AG08396 (cell line): ENCODE measurements around the gene TSPAN4.

ENCODE experiments used
- DNase-seq: peaks from one replicate; pipeline ENCODE4 v3.0.0; 2012; ENCODE audit warnings: low spot score, mixed read lengths

TSPAN4 gene

DNA sequence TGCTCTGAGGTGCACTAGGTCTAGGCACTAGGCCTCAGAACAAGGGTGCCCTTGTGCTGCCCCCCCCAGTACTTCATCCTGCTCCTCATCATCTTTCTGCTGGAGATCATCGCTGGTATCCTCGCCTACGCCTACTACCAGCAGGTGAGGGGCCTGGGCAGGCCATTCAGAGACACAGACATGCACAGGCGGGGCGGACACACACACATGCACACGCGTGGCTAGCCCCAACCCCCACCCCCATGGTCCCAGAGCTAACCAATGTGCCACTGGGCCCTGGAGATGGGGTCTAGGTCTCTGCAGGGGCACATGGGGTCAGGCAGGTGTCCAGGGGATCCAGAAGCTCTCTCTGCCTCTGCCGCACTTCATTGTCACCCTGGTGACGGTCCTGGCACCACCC lies 6.0 kb upstream of the TSPAN4 start:
- DNase-seq, result no peak

GRCh38 chr11:837189-837989 lies 5.3 kb upstream of the TSPAN4 start:
- no peak for DNase-seq

DNA sequence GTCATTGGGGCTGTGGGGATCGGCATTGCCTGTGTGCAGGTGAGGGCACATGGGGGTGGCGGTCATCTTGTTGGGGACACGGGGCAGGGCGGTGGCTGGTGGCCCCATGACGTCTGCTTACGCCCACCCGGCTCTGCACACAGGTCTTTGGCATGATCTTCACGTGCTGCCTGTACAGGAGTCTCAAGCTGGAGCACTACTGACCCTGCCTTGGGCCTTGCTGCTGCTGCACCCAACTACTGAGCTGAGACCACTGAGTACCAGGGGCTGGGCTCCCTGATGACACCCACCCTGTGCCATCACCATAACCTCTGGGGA lies 4.7 kb upstream of the TSPAN4 start:
- no peak for DNase-seq

DNA sequence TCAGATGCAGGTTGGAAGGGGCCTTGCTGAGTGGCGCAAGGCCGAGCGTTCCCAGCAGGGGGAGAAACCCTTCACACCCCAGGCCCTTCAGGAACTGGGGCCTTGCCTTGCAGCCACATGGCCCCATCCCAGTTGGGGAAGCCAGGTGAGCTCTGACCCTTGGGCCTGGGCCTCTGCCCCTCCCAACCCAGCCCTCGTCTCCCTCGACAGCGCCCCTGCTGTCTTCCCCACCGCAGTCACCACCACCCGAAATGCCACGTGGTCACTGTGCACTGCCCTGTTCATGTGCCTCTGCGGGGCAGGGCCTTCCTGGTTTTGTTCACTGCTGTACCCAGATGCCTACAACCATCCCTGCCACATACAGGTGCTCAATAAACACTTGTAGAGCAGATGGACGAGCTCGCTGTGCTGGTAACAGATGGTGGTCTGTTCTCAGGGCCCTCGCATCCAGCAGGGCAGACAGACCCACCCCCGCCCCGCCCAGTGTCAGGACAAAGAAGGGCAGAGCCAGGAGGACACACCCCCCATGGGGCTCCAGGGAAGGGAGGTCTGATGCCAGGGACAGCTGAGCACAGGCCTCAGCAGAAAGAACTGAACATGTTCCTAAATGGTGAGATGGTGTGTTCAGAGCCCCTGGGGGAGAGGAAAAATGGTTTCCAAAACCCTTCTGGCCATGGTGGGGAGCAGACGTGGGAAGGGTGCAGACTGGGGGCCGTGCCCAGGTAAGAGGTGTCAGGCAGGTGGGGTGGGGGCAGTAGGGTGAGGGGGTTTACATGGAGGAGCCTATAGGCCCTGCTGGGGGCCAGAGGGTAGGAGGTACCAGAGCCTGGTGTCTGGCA lies 4.0 kb upstream of the TSPAN4 start:
- DNase-seq, result no peak

DNA sequence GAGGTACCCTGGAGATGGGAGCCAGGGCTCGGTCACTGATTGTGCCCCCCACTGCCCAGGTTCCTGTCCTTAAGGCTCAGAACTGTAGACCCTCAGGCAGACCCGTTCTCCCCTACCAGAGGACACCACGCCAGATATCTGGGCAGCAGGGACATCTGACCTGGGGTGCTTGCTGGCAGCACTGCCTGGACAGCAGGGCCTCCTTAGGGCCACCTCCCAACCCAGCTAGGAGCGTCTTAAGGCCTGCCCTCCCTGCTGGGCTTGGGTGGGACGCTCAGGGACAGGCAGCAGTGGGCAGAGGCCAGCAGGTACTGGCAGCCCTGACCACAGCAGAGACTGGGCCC lies 3.4 kb upstream of the TSPAN4 start:
- DNase-seq, result no peak

GRCh38 chr11:839875-840617 lies 2.6 kb upstream of the TSPAN4 start:
- no peak for DNase-seq

- DNase-seq, result no peak
Observed at GRCh38 chr11:841981-842369, 677 bp upstream of the TSPAN4 start.

DNA sequence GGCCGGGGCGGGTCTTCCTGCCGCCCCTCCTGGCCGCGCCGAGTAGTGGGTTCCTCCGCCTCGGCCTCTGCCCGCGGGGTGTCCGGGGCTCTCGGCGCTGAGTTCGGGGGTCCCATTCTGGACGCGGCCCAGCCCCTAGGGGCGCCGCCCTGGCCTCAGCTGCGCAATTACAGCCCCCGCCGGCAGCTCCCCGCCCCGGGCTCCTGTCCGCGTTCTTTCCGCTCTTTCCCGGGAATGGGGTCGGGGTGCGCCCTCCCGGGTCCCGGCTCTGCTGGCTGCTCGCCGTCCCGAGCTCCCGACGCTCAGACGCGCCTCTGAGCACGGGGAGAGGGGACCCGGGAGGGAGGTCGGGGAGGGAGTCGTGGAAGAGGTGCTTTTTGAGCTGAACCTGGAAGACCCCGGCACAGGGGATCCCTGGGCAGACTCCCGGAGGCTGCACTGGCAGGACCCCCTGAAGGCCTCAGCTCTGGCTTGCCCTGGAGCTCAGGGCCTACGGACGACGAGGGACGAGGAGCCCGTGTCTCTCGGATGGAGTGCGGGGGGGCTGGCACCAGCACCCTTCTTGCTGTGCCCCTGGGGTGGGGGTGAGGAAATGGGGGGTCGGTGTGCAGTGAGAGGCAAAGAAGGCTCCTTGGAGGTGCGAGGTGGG lies 558 bp downstream of the TSPAN4 start:
- DNase-seq, result no peak

DNA sequence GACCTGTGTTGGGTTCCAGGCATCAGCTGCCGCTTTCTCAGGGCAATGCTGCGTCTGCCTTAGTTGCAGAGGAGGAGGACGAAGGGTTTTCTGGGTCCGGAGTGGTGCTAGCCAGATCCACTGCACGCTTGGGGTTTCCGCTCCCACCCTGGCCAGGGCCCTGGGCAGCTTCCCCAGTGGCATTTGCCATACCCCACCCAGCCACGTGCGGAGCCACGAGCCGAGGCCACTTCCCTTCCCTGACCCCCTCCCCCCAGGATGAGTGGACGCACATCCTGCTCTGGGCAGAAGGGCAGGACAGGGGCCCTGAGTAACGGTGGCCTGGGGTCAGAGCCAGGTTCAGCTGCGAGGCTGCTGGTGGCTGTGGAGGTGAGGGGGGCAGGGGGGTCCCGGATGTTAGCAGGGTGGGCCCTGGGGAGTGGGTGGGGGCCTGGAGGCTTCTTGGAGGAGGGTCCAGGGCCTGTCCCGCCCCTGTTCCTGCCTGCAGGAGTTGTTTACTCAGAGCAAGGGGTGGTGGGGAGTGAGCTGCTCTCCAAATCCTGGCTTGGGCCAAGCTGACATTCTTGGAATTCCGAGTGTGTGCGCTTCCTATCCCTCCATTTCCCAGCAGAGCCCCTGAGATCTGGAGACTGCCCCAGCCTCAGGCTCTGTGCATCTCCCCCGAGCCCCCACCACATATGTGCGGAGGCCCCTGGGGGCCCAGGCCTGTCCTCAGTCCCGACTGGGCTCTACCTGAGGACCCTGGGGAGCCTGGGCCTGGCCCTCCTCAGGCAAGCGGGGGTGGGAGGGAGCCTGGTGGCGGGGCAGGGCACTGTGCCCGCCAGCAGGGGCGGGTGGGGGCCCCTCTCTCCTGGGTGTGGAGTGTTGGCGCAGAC lies 1.4 kb downstream of the TSPAN4 start:
- DNase-seq, result peak; percentile 93

- DNase-seq, result peak; percentile 90
Observed at GRCh38 chr11:844693-845644, 2.3 kb downstream of the TSPAN4 start.

GRCh38 chr11:845872-846495 lies 3.3 kb downstream of the TSPAN4 start:
- DNase-seq, result no peak

GRCh38 chr11:846496-847098 lies 3.9 kb downstream of the TSPAN4 start:
- DNase-seq, result peak; percentile 72

- DNase-seq, result no peak
Observed at GRCh38 chr11:847876-848275, 5.2 kb downstream of the TSPAN4 start.

- DNase-seq, result peak; percentile 84
Observed at GRCh38 chr11:848380-848931, 5.8 kb downstream of the TSPAN4 start.

DNA sequence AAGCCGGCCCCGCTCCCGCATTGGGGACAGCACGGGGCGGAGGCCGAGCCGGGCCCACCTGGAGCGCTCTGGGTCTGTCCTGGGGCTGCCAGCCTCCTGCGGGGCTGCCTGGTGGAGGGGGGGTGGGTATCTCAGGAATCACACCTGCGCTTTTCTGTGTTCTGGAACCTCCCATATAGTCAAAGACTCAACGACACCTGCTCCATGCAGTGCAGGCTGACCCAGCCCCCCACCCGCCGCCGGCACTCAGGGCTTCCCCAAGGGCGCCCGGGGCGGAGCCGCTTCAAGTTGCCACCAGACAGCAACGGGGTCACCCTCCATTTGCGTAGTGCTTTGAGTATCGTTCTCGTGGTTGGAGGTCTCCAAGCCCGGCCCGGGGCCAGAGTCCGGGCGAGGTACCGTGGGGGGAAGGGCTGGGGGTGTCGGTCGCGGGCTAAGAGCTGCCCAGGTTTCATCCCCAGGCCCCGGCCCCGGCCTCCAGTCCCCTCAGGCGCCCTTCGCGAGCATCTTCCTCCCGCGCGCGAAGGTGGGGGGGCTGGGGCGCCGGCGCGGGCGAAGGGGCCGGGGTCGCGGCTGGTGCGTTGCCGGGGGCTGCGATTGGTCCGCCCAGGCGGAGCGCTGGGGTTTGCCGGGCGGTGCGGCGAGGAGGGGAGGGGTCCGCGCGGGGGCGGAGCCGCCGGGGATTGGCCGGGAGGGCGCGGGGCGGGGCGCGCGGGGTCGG lies 6.6 kb downstream of the TSPAN4 start:
- no peak for DNase-seq

GRCh38 chr11:849951-850774 lies 7.5 kb downstream of the TSPAN4 start:
- no peak for DNase-seq
